HG03432 (cell line): ENCODE data around the gene PTGR1.
"Not testable (repeated sequence)": the region's sequence is repeated elsewhere in the genome, so short reads cannot be mapped to it uniquely, and the experiment has no call there.

Experiments used
- ATAC-seq: cut with Tn5 transposase; IDR thresholded peaks from one replicate; pipeline ENCODE4 v1.9.1; 2021; ENCODE audit warnings: mild to moderate bottlenecking, moderate library complexity; ENCODE audit not compliant: unreplicated experiment

The PTGR1 gene

DNA sequence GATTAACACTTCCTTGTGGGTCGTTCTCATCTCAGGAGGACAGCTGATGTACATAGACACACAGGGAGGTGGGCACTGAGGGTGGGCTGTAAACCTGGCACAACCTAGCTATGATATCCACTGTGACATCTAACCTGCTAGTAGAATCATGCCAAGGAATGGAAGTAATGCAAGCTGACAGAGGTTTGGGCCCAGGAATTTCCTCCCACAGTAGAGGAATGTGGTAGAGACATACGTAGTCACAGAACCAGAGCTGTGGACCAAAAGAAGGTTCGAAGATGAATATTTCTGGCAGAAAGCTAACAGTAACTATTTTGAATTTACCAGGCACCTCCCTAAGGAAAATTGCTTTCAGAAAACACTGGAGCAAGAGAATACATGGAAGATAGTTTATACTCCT is 16.5 kb upstream of the PTGR1 start:
- no peak for ATAC-seq

GRCh38 chr9:111613436-111614040 is 14.1 kb upstream of the PTGR1 start:
- no peak for ATAC-seq

DNA sequence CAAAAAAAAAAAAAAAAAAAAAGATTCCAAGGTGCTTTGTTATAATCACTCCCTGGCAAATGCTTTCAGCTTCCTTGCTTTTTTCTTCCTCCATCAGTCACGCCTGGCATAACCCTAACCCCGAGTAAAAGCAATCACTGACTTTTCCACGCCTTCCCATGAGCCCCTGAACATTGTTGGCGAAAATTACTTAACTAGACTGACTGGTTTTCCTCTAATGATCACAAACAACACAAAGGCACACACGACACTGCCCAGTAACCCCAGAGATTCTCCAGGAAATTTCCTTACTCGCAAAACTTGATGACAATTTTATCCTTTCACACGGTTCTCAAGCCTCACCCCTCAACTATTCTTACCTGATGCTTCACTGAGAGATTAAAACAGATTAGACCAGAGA is 11.4 kb upstream of the PTGR1 start:
- no peak for ATAC-seq

DNA sequence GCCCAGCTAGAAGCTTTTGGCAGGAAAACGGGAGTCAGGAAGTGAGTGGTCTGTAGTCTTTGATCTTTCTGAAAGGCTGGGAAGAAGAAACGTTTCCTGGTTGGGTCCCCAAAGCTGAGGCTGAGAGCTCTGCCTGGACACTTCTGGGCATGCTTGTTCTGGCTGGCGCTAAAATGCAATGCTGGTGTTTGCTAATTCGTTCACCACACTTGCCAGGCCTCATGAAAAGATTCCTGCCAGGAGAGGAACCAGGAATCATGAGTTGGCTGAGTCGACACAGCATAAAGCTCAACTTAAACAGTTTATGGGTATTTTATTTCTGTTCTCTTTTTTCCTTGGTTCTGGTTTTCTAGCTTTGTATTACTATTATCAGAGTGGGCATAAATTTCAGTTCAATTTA is 10.7 kb upstream of the PTGR1 start:
- no peak for ATAC-seq

GRCh38 chr9:111605041-111605559 is 5.7 kb upstream of the PTGR1 start:
- no peak for ATAC-seq

DNA sequence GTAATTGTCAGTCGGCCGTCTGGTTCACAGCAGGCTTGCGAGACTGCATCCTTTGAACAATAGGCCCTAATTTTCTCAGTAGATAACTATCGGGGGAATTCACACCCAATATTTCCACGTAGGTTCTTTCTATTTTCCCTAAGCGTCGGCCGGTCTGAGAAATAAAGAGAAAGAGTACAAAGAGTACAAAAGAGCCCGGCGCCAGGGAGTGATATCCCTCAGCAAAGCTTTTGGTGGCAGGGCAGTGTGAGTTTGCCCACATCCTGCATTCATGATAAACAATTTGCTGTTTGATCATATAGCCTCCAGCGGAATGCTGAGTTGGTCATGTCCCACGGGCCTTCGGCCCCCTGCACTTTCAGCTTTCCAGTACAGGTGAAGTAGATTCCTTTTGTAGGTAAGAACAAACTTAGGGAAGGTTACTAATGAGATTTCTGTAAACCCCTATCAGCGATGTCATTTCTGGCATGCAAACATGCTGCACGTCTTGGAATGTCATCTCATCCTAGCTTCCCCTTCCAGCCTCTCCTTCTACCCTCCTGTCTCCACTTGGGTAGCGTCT is 4.7 kb upstream of the PTGR1 start:
- no peak for ATAC-seq

DNA sequence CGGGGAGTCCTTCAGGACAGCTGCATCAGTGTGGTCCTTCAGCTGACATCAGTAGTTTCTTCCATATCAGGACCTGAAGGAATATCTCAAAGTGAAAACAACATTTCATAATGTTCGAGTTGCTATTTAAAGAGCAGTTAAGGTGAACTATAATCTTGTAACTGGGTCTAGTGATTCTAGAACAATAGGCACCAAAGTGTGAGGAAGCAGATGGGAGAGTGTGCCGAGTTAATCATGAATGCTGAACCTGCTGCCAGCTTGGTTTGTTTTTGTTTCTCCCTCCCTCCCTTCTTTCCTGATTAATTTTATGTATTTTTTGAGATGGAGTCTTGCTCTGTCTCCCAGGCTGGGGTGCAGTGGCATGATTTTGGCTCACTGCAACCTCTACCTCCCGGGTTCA is 3.6 kb upstream of the PTGR1 start:
- no peak for ATAC-seq

DNA sequence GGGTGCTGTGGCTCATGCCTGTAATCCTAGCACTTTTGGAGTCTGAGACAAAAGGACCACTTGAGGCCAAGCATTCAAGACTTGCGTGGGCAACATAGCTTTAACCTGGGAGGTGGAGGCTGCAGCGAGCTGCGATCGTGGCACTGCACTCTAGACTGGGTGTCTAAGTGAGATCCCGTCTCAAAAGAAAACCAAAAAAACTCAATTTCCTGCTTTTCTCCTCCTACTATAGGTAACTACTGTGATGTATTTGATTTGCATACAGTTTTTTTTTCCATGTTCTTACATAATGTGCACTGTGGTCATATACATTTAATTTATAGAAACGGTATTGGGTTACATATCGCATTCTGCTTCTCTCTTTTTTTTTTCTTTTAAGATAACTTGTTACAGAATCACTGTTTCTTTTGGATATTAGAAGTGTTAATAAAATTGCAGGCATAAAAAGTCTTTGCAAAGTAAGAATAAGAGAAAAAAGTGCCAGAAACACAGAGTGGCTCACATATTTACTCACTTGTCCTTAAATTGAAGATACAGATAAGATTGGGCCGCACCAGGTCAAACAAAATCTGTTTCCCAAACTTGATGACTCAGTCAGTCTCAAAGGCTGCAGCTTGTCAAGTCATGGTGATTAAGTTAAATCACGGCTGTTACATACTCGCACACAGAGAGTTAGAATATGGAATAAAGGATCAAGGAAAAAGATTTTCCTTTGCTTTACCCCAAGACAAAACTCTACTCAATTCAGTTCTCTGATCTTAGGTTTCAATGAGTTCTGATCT is 2.0 kb upstream of the PTGR1 start:
- no peak for ATAC-seq

GRCh38 chr9:111599955-111600343 is 502 bp upstream of the PTGR1 start:
- ATAC-seq, result peak; percentile 3

GRCh38 chr9:111598733-111599091 is 735 bp downstream of the PTGR1 start:
- ATAC-seq, result peak; percentile 16

DNA sequence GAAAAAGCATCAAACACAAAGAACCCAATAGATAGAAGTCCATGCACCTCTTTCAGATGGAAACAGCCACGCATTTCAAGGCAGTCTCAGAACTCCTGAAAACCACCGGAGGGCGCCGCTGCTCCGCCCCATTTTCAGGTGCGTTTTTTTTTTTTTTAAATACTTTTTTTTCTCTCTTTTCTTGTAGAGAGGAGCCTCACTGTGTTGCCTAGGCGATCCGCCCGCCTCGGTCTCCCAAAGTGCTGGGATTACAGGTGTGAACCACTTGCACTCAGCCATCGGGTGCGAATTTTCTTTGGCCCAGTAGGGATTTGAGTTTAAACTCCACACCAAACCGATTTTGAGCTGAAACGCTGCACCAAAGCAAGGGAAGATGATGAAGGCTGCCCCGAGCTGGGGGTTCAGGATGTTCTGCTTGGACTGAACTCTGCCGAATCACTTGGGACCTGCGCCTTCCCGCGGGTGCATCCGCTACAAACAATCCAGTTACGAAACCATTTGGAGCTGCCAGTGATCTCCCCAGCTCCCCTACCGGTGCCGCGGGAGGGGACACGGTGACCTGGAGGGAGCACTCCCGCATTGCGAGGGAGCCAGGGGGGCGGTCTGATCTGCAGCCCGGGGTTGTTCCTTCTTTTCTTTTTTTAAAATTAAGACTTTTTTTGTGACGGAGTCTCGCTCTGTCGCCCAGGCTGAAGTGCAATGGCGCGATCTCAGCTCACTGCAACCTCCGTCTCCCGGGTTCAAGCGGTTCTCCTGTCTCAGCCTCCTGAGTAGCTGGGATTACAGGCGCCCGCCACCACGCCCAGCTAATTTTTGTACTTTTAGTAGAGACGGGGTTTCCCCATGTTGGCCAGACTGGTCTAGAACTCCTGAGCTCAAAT is 1.4 kb downstream of the PTGR1 start:
- peak; percentile 53 for ATAC-seq

GRCh38 chr9:111588846-111589245 is 10.6 kb downstream of the PTGR1 start:
- ATAC-seq, result no peak

DNA sequence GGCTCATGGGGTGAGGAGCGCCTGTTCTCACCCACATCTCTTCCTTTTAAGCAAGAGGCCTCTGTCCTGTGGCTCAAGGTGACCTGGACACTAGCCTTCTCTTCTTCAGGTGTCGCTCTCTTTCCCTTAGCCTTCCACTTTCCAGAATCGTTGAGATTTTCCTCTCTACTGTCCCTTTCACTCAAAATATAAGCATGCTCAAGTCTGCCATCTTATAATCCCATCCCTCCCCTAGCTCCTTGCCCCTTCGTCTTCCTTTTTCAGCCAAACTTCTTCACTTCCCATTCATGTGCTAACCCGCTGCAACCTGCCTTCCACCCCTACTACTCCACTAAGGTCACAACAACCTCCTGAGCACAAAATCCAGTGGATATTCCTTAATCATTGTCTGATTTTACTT is 13.1 kb downstream of the PTGR1 start:
- ATAC-seq, result no peak

DNA sequence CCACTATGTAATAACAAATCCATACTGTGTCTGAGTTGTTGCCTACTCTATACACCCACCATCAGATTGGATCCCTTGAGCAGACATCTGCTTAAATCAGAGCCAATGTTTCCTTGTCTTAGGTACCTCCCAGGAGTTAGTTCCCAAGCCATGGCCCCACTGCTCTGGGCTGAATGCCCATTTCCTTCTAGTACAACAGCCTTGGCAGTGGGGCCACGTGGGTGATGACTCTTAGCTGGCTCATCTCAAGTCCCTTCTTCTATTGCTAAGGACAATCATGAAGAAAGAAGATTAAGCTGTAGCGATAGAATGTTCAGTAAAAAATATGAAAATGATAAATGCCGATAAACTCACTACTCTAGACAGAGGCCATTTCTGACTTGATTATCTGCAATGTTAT is 16.6 kb downstream of the PTGR1 start:
- ATAC-seq, result no peak

- ATAC-seq, result no peak
These were observed 26.4 kb downstream of the PTGR1 start for GRCh38 chr9:111572950-111573604.

- not testable (repeated sequence) for ATAC-seq
These were observed 31.3 kb downstream of the PTGR1 start for GRCh38 chr9:111568127-111568526.

DNA sequence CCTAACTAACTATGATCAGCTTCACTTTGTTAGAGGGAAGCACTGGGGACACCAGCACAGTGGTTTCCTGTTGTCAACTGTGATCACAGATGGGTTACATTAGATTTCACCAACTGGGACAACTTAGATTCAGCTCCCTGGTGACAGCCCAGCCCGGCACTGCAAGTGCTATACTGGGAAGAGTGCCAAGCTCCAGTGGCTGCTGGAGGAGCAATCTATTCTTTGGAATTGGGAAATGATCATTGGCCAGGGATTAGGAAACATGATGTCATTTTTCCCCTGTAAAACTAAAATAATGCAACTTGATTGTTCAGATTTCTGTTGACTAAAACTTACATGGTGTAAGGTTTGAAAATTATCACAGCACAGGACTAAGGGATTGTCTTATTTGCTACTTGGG is 33.2 kb downstream of the PTGR1 start:
- no peak for ATAC-seq

DNA sequence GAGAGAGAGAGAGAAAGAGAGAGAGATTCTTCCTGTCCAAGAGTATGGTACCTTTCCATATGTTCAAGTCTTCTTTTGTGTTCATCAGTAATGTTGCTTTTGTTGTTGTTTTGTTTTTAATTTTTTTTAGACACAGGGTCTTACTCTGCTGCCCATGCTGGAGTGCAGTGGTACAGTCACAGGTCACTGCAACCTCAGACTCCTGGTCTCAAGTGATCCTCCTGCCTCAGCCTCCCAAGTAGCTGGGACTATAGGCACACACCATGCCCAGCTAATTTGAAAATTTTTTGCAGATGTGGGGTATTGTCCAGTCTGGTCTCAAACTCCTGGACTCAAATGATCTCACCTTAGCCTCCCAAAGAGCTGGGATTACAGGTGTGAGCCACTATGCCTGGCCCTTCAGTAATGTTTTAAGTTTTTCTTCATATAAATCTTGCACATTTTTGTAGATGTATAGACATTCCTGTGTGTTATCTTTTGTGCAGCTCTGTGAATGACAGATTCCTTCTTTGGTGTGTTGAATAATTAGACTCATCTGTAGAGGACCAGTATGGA is 38.2 kb downstream of the PTGR1 start:
- ATAC-seq, result no peak

- ATAC-seq, result no peak
These were observed 40.3 kb downstream of the PTGR1 start for GRCh38 chr9:111559000-111559610.

DNA sequence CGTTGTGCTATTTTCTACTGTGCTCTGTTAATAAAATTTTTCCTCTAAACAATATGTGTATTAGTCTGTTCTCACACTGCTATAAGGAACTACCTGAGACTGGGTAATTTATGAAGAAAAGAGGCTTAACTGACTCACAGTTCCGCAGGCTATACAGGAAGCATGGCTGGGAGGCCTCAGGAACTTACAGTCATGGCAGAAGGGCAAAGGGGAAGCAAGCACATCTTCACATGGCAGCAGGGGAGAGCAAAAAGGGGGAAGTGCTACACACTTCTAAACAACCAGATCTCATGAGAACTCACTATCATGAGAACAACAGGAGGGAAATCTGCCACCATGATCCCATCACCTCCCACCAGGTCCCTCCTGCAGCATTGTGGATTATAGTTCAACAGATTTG is 44.0 kb downstream of the PTGR1 start:
- not testable (repeated sequence) for ATAC-seq
